BJ (cell line): Measurements from ENCODE around the gene MATN1. TPM values are rescaled to one million over a fixed set of nuclear protein-coding genes. Genes with fewer than 3 reads are reported as not detected.

Source experiments
- CTCF ChIA-PET: fragments of 350-600 bp; formaldehyde crosslinking; extraction: SDS; loops from one replicate; lab custom pipeline; 2021; ENCODE audit warnings: antibody characterized with exemption, inconsistent platforms; lab: Yijun Ruan, JAX
- POLR2A ChIA-PET: fragments of 300-600 bp; sonication (Branson Sonifier 250); formaldehyde crosslinking; extraction: SDS; loops from one replicate; lab custom pipeline; 2021; ENCODE audit warnings: antibody characterized with exemption; lab: Charles Lee
- DNase-seq: peaks from one replicate; pipeline ENCODE4 v3.0.0-alpha.2; 2011; ENCODE audit warnings: low read depth
- H3K27me3 ChIP-seq: 2 replicates; pipeline ENCODE4 v1.6.0; 2011; ENCODE audit warnings: low read length; ENCODE audit not compliant: control insufficient read depth, insufficient read depth
- H3K36me3 ChIP-seq: 2 replicates; pipeline ENCODE4 v1.5.1; 2011; ENCODE audit warnings: low read length; ENCODE audit not compliant: control insufficient read depth, insufficient read depth
- H3K4me3 ChIP-seq: 2 replicates; pipeline ENCODE4 v1.5.1; 2011; ENCODE audit warnings: low read depth, mild to moderate bottlenecking, control low read depth, low read length
- polyA plus RNA-seq: library from polyadenylated mRNA; depleted of rRNA; stranded (reverse); fragments of >200 nt; gene quantifications from 2 replicates; pipeline ENCODE4 v1.2.3, GENCODE V29; 2011
- TF ChIP-seq, protein P1 (sequence below): IDR thresholded peaks from 2 replicates; pipeline ENCODE4 v1.5.1; 2011; ENCODE audit warnings: low read depth, mild to moderate bottlenecking, control low read depth, inconsistent platforms, low read length, moderate library complexity; ENCODE audit not compliant: insufficient read depth

The MATN1 gene
- polyA plus RNA-seq, 1 experiment, result 0.13 TPM

DNA sequence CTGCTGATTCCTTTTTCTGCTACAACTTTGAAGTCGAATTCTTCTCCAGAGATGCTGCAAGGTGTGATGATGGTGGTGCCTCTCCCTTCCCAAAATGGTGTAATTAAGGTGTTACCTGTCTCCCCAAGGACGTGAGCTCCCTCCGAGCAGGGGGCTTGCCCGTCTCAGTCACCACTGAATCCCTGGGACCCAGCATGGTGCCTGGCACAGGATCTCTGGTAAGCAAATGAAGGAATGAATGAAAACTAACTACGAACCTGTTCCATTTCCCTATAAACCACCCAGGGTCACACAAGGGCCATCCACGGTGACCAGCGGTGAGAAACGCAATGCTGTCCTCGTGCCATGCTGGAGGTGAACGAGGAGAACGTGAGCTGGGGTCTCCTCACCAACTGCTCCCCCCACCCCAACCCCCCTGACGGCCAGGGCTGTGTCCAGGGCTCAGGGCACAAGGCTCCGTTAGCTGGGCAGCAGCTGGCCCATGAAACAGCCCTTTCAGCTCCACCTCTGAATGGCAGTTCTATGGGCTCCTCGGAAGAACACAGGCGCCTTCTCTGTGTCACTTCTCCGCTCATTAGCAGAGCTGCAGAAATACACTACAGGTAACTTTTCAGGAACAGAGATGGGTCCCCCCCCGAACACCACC is 2.2 kb upstream of the MATN1 start:
- POLR2A ChIA-PET, result interaction anchor here (0.6 kb wide), 1 partner anchor 260 kb away, joined by 3 read pairs; no protein-coding TSS in a partner anchor
- no peak for DNase-seq
- TF ChIP-seq, protein P1, sequence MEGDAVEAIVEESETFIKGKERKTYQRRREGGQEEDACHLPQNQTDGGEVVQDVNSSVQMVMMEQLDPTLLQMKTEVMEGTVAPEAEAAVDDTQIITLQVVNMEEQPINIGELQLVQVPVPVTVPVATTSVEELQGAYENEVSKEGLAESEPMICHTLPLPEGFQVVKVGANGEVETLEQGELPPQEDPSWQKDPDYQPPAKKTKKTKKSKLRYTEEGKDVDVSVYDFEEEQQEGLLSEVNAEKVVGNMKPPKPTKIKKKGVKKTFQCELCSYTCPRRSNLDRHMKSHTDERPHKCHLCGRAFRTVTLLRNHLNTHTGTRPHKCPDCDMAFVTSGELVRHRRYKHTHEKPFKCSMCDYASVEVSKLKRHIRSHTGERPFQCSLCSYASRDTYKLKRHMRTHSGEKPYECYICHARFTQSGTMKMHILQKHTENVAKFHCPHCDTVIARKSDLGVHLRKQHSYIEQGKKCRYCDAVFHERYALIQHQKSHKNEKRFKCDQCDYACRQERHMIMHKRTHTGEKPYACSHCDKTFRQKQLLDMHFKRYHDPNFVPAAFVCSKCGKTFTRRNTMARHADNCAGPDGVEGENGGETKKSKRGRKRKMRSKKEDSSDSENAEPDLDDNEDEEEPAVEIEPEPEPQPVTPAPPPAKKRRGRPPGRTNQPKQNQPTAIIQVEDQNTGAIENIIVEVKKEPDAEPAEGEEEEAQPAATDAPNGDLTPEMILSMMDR, result no peak

DNA sequence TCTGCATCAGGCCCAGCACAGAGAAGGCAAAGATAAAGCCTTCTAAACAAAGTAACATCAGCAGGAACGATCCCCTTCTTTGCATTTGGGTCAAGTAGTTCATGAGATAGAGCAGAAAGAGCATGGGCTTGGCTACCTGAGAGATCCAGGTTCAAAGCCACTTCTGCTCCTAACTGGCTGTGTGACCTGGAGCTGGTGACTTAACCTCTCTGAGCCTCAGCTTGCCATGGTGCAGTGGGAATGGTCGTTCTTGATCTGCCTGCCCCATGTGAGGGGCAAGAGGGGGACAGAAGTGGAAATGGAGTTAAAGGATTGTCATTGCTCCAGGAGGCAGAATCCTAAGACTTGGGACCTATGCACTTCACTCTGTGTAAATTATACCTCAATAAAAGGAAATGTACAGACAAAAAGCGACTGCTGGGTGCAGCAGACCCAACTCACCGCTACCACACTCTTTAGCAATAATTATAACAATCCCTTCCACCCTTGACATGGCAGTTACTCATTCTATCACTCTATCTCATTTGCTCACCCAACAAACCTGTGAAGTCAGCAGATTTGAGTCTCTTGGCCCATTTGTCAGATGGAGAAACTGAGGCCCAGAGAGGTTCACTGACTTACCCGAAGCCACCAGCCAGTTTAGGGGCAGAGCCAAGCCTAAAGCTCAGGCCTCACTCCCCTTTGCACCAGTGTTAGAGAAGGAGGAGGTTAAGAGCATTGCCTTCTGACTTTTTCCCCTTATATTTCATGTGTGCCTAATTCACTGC is 1.5 kb upstream of the MATN1 start:
- peaks cover 3% of the 10 kb centered on the region; the same call in 1 of the 2 replicates for H3K36me3 ChIP-seq
- no peak overlapping the region for H3K4me3 ChIP-seq
- TF ChIP-seq, protein P1, result no peak
- ChIA-PET POLR2A (no interaction called here), CTCF (interaction anchor here (0.6 to 6.5 kb wide), 5 partner anchors 21 to 578 kb away, joined by 3 to 73 read pairs (median 3); no protein-coding TSS in a partner anchor)
- H3K27me3 ChIP-seq, result no peaks in the 10 kb centered on the region
- DNase-seq, result no peak

More for the DNA sequence above, 2.2 kb upstream of the MATN1 start:
- CTCF ChIA-PET, result interaction anchor here (0.6 to 6.5 kb wide), 4 partner anchors 36 to 578 kb away, joined by 3 to 73 read pairs (median 20); no protein-coding TSS in a partner anchor
- Histone ChIP-seq H3K4me3 (no peak overlapping the region), H3K36me3 (peaks cover 3% of the 10 kb centered on the region; the same call in 1 of the 2 replicates), H3K27me3 (no peaks in the 10 kb centered on the region)

GRCh38 chr1:30724175-30724574 is 790 bp upstream of the MATN1 start:
- TF ChIP-seq, protein P1, result peak; percentile 22; the same call in 1 of the 2 replicates
- DNase-seq, result no peak
- POLR2A ChIA-PET, result no interaction called here
- Histone ChIP-seq H3K36me3 (peaks cover 3% of the 10 kb centered on the region; the same call in 1 of the 2 replicates), H3K27me3 (no peaks in the 10 kb centered on the region), H3K4me3 (no peak overlapping the region)
- CTCF ChIA-PET, result interaction anchor here (0.8 to 6.5 kb wide), 6 partner anchors 22 to 195 kb away, joined by 3 to 73 read pairs (median 3); no protein-coding TSS in a partner anchor

- TF ChIP-seq, protein P1, result no peak
- Histone ChIP-seq H3K36me3 (peaks cover 3% of the 10 kb centered on the region; the same call in 1 of the 2 replicates), H3K4me3 (no peak overlapping the region), H3K27me3 (no peaks in the 10 kb centered on the region)
- CTCF ChIA-PET, result interaction anchor here (1.0 to 5.0 kb wide), 4 partner anchors 8 to 191 kb away, joined by 4 to 354 read pairs (median 48); no protein-coding TSS in a partner anchor
- POLR2A ChIA-PET, result no interaction called here
- no peak for DNase-seq
Measured at GRCh38 chr1:30721812-30722537, 1.4 kb downstream of the MATN1 start.
